OCI-LY3 (cell line): Measurements from ENCODE around the gene HSD3B1.
"Not testable (repeated sequence)": the region's sequence is repeated elsewhere in the genome, so short reads cannot be mapped to it uniquely, and the experiment has no call there.

ENCODE experiments used
- H2AFZ ChIP-seq: fragments of 200-600, 300-600 bp; shearing (Covaris generic); 2 replicates; pipeline ENCODE4 v1.6.0; 2014; ENCODE audit warnings: antibody characterized with exemption, low read depth, low read length
- H3K27ac ChIP-seq: fragments of 200-600, 300-600 bp; sonication (generic); 2 replicates; pipeline ENCODE4 v1.5.1; 2014; ENCODE audit warnings: mild to moderate bottlenecking, low read length, moderate library complexity, mixed read lengths
- H3K27me3 ChIP-seq: fragments of 200-600, 300-600 bp; sonication (generic); 2 replicates; pipeline ENCODE4 v1.6.1; 2014; ENCODE audit warnings: low read depth, low read length, mixed read lengths
- H3K36me3 ChIP-seq: fragments of 200-600, 300-600 bp; sonication (generic); replicated peaks from 2 replicates; pipeline ENCODE3; 2014; ENCODE audit warnings: low read depth, low read length, mixed read lengths
- H3K4me1 ChIP-seq: fragments of 300-600, 200-600 bp; sonication (generic); 2 replicates; pipeline ENCODE4 v1.6.1; 2014; ENCODE audit warnings: low read length, mixed read lengths
- H3K4me2 ChIP-seq: fragments of 200-600, 300-600 bp; sonication (generic); 2 replicates; pipeline ENCODE4 v1.6.1; 2014; ENCODE audit warnings: low read length, mixed read lengths
- H3K4me3 ChIP-seq: fragments of 300-600, 200-600 bp; sonication (generic); 2 replicates; pipeline ENCODE4 v1.5.1; 2014; ENCODE audit warnings: antibody characterized with exemption, mild to moderate bottlenecking, low read length, moderate library complexity
- H3K79me2 ChIP-seq: fragments of 300-600, 200-600 bp; shearing (Covaris generic); 2 replicates; pipeline ENCODE4 v1.6.1; 2014; ENCODE audit warnings: mild to moderate bottlenecking, low read length, mixed read lengths
- H3K9ac ChIP-seq: fragments of 300-600, 200-600 bp; shearing (Covaris generic); 2 replicates; pipeline ENCODE4 v1.6.0; 2014; ENCODE audit warnings: mild to moderate bottlenecking, low read length, moderate library complexity
- H3K9me3 ChIP-seq: fragments of 200-600, 300-600 bp; shearing (Covaris generic); 2 replicates; pipeline ENCODE4 v1.6.1; 2014; ENCODE audit warnings: low read length, mixed read lengths; ENCODE audit not compliant: insufficient read depth
- H4K20me1 ChIP-seq: fragments of 200-600, 300-600 bp; sonication (generic); 2 replicates; pipeline ENCODE4 v1.6.1; 2016; ENCODE audit warnings: low read length, mixed read lengths; ENCODE audit not compliant: insufficient read depth
- EZH2phosphoT487 ChIP-seq: fragments of 200-600 bp; shearing (Covaris generic); IDR thresholded peaks from 2 replicates; pipeline ENCODE4 v1.6.1; 2018; ENCODE audit warnings: antibody characterized with exemption, mixed run types, low read depth
- TF ChIP-seq, protein P1 (sequence below): fragments of 200-600, 300-600 bp; sonication (generic); IDR thresholded peaks from 2 replicates; pipeline ENCODE4 v1.5.1; 2014; ENCODE audit warnings: antibody characterized with exemption, low read length, low read depth

Gene HSD3B1

DNA sequence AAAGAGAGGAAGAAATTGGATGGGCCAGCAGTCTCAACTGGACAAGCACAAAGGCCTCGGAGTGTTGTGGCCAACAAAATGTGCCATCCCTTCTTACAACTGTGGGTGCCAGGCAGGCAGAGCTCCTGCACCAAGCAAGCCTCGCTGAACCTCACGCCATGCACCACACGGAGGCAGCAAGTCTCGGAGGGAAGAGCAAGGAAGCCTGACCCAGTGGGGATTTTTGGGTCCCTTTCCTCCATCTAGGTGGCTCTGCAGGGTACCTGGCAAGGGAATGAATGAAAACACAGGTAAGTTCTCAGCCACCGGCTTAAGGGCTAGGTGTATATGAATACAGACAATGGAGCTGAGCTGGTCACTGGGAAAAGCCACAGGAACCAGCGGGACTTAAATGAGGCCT, 40.8 kb downstream of the HSD3B1 start:
- Histone ChIP-seq H3K9me3 (no peaks in the 10 kb centered on the region), H3K36me3 (no peaks in the 10 kb centered on the region), H3K4me2 (no peak overlapping the region)

DNA sequence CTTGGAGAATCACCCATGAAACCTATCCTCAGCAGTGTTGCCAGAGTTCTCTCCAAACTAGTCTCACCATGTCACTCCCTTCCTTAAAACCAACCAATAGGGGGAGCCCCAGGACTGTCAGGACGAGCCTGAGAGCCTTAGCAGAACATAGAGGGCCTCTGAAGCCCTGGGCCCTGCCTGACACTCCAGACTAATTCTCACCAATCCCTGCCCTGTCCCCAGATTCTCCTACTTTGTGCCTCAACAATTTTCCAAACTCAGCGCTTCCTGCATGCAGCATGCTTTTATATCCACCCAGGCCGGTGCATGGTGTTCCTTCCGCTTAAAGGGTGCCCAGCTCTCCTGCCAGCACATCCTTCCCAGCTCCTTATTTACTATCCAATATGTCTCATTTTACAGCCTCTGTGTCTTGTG, 42.7 kb downstream of the HSD3B1 start:
- Histone ChIP-seq H3K27ac (no peak overlapping the region), H3K4me2 (no peak overlapping the region), H3K4me1 (peaks cover 9% of the 10 kb centered on the region), H3K9me3 (no peaks in the 10 kb centered on the region), H3K27me3 (0 out of 2 replicates have a peak, but pooled peaks cover 4% of the 10 kb centered on the region), H2AFZ (no peak overlapping the region), H3K79me2 (no peaks in the 10 kb centered on the region), H4K20me1 (no peaks in the 10 kb centered on the region), H3K9ac (no peak overlapping the region), H3K4me3 (no peak overlapping the region), H3K36me3 (no peaks in the 10 kb centered on the region)
- TF ChIP-seq, protein P1, sequence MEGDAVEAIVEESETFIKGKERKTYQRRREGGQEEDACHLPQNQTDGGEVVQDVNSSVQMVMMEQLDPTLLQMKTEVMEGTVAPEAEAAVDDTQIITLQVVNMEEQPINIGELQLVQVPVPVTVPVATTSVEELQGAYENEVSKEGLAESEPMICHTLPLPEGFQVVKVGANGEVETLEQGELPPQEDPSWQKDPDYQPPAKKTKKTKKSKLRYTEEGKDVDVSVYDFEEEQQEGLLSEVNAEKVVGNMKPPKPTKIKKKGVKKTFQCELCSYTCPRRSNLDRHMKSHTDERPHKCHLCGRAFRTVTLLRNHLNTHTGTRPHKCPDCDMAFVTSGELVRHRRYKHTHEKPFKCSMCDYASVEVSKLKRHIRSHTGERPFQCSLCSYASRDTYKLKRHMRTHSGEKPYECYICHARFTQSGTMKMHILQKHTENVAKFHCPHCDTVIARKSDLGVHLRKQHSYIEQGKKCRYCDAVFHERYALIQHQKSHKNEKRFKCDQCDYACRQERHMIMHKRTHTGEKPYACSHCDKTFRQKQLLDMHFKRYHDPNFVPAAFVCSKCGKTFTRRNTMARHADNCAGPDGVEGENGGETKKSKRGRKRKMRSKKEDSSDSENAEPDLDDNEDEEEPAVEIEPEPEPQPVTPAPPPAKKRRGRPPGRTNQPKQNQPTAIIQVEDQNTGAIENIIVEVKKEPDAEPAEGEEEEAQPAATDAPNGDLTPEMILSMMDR: peak; percentile 75
- TF ChIP-seq EZH2phosphoT487: no peak

More for the DNA sequence above, 40.8 kb downstream of the HSD3B1 start:
- TF ChIP-seq, protein P1: no peak
- Histone ChIP-seq H3K9ac (no peak overlapping the region), H3K4me1 (peaks cover 9% of the 10 kb centered on the region), H4K20me1 (no peaks in the 10 kb centered on the region), H3K27me3 (peaks cover 12% of the 10 kb centered on the region), H3K4me3 (no peak overlapping the region), H3K27ac (no peak overlapping the region), H3K79me2 (no peaks in the 10 kb centered on the region), H2AFZ (no peak overlapping the region)

DNA sequence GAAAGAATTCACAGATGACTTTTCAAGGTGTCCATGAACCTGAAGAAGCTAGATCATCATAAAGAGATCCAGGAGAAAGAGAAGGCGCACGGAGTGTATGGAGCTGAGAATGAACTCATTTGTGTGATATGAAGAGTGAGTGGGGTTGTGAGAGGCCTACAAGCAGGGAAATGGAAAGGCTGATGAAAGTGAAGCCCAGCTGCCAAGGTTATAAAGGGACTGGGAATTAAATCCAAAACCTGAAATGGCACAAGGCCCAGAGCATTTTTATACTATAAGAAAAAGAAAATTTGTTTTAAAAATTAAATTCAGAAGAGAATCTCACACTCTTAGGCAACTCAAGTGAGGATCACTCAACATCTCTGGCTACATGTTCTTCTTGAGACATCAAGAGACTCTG, 43.4 kb downstream of the HSD3B1 start:
- no peak overlapping the region for H3K9ac ChIP-seq
- no peak overlapping the region for H3K27ac ChIP-seq
- H3K4me1 ChIP-seq: peaks cover 9% of the 10 kb centered on the region
- H2AFZ ChIP-seq: no peak overlapping the region
- no peaks in the 10 kb centered on the region for H4K20me1 ChIP-seq
- H3K36me3 ChIP-seq: no peaks in the 10 kb centered on the region
- H3K27me3 ChIP-seq: 0 out of 2 replicates have a peak, but pooled peaks cover 4% of the 10 kb centered on the region
- TF ChIP-seq, protein P1: no peak
- no peak for TF ChIP-seq EZH2phosphoT487
- no peak overlapping the region for H3K4me3 ChIP-seq
- no peak overlapping the region for H3K4me2 ChIP-seq
- H3K79me2 ChIP-seq: no peaks in the 10 kb centered on the region
- no peaks in the 10 kb centered on the region for H3K9me3 ChIP-seq

DNA sequence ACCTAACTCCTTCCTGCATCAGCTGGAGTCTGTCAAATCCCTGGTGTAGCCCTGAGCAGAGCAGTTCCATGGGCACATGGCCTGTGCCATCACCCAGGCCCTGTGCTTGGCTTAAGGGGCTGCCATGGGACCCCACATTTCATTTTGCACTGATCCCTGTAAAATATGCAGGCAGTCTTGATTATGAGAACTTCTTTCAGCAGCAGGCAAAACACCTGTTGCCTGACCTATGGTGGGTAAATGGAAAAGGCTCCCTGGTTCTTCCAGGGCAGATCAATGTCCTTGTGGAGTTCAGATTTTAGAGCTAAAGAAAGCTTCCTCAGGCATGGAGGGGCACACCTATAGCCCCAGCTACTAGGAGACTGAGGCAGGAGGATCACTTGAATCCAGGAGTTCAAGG, 44.2 kb downstream of the HSD3B1 start:
- no peak overlapping the region for H3K27ac ChIP-seq
- H3K4me1 ChIP-seq: peaks cover 9% of the 10 kb centered on the region
- no peaks in the 10 kb centered on the region for H3K9me3 ChIP-seq
- 0 out of 2 replicates have a peak, but pooled peaks cover 4% of the 10 kb centered on the region for H3K27me3 ChIP-seq
- no peak overlapping the region for H3K4me2 ChIP-seq
- H3K9ac ChIP-seq: no peak overlapping the region
- H3K4me3 ChIP-seq: no peak overlapping the region
- H4K20me1 ChIP-seq: no peaks in the 10 kb centered on the region
- no peaks in the 10 kb centered on the region for H3K79me2 ChIP-seq
- no peaks in the 10 kb centered on the region for H3K36me3 ChIP-seq
- no peak for TF ChIP-seq EZH2phosphoT487
- TF ChIP-seq, protein P1: no peak
- no peak overlapping the region for H2AFZ ChIP-seq

DNA sequence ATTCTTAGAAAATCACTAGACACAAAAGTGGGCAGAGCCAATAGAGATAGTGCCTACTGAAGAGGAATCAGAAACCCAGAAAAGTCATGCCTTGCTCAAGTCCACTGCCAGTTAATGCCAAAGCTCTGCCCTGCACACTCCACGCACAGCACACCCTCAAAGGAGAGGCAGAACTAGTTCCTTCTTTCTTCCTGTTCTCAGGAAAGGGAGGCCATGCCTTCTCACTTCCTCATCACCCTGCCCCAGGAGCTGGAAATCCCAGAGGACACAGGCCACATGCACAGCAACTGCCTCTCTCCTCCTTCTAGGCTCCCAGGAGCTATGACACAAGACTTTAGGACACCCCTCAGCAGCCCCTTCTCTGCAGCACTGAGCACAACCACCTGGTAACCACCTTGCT, 45.6 kb downstream of the HSD3B1 start:
- not testable (repeated sequence) for H3K79me2 ChIP-seq, H4K20me1 ChIP-seq, H3K36me3 ChIP-seq, H3K27me3 ChIP-seq, H3K9ac ChIP-seq, H3K27ac ChIP-seq, H3K4me2 ChIP-seq, H3K4me1 ChIP-seq, H2AFZ ChIP-seq, H3K9me3 ChIP-seq, H3K4me3 ChIP-seq

DNA sequence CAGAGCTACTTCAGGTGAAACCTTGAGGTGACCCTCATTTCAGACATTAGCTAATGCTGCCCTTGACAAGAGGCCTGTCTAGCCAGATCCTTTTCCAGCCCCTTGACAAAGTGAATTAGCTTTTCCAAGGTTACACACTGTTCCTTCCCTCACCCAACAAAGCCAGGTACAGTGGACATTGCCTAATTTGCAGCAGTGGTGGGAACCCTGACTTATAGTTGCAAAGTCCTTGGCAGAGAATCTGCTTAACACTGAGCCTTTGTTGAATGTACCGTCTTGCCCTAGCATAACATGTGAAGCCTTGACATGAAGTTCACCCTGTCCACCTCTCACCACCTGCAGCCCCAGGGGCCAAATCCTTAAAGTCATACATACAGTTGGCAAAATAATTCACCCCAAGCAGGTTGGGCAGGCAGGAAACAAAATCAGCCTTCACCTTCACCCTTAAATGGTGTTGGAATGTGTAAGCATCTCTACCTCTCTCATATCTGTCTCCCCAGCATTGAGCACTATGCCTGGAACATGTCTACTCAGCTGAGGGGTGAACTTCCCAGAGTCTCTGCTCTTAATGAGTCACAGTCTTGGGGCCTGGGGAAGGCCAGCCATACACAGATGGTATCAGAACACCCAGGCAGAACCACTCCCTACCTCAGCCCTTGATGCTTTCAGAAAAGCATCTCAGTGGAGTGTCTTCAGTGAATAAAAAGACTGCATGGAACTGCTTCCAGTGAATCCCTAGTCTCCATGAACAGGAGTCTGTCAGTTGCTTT, 46.5 kb downstream of the HSD3B1 start:
- H3K9me3 ChIP-seq, H3K9ac ChIP-seq, H3K4me1 ChIP-seq, H3K4me3 ChIP-seq, H3K27ac ChIP-seq, H3K27me3 ChIP-seq, H4K20me1 ChIP-seq, H3K4me2 ChIP-seq, H2AFZ ChIP-seq, H3K36me3 ChIP-seq, H3K79me2 ChIP-seq: not testable (repeated sequence)
